Activated naive CD8-positive, alpha-beta T cell treated with anti-CD3 and anti-CD28 coated beads, Interleukin-2, amount 50 U/mL, for 24 hours (primary cell): ENCODE measurements around the gene ST3GAL2.
A peak's percentile ranks its signal among the peaks of the same experiment; 100 is the strongest.

Experiments
- ATAC-seq: fragments of 150-1000 bp; cut with Tn5 transposase; one replicate; pipeline ENCODE4 v1.10.0; 2021
- DNase-seq: peaks from one replicate; pipeline ENCODE4 v3.0.0; 2021
- H3K27ac Mint-ChIP-seq: one replicate; pipeline ENCODE4 v1.8.0; 2021; ENCODE audit warnings: mild to moderate bottlenecking, mixed read lengths
- H3K27me3 Mint-ChIP-seq: one replicate; pipeline ENCODE4 v1.8.0; 2021; ENCODE audit warnings: mixed read lengths
- H3K36me3 Mint-ChIP-seq: one replicate; pipeline ENCODE4 v1.8.0; 2021; ENCODE audit warnings: low read depth, mixed read lengths
- H3K4me1 Mint-ChIP-seq: one replicate; pipeline ENCODE4 v1.8.0; 2021; ENCODE audit warnings: mixed read lengths
- H3K4me3 Mint-ChIP-seq: one replicate; pipeline ENCODE4 v1.8.0; 2021; ENCODE audit warnings: mild to moderate bottlenecking, moderate library complexity, mixed read lengths
- H3K9me3 Mint-ChIP-seq: one replicate; pipeline ENCODE4 v1.8.0; 2021; ENCODE audit warnings: mixed read lengths

ST3GAL2 gene

DNA sequence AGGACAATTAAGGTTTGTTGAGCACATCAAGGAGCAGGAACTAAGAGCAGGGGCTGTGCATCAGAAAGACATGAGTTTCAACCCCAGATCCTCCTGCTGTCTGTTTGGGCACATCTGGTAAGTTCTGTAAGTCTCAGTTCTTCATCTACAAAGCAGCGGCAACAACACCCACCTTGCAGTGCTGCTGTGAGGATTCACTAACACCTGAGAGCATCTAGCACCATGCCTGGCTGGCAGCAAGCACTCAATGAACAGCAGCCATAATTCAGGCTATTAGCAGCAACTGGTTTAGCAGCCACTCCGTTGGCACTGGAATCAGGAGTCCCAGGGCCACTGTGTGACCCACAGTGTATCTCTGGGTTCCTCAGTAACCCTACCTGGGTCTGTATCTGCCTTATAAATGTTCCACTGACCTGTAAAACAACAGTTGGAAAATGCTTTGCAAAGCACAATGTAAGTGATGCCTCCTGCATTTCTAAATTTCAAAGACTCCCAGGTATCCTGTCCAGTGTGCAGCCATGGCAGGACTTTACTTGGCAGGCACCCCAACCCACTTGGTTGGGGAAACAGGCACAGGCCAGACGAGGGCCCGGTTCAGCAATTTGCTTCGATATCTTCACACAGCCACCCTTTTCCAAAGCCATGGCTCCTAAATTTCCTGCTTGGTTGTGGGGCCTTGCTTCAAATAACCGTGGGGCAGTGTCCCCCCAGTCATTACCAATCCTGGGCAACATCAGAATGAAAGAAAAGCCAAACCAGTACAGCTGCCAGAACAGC, 4.2 kb downstream of the ST3GAL2 start:
- no peak overlapping the region for H3K4me3 Mint-ChIP-seq
- no peaks in the 10 kb centered on the region for H3K27me3 Mint-ChIP-seq
- no peaks in the 10 kb centered on the region for H3K9me3 Mint-ChIP-seq
- H3K4me1 Mint-ChIP-seq: peaks cover 69% of the 10 kb centered on the region
- H3K36me3 Mint-ChIP-seq: peaks cover 3% of the 10 kb centered on the region
- ATAC-seq (no peak), DNase-seq (no peak)
- H3K27ac Mint-ChIP-seq: no peak overlapping the region

DNA sequence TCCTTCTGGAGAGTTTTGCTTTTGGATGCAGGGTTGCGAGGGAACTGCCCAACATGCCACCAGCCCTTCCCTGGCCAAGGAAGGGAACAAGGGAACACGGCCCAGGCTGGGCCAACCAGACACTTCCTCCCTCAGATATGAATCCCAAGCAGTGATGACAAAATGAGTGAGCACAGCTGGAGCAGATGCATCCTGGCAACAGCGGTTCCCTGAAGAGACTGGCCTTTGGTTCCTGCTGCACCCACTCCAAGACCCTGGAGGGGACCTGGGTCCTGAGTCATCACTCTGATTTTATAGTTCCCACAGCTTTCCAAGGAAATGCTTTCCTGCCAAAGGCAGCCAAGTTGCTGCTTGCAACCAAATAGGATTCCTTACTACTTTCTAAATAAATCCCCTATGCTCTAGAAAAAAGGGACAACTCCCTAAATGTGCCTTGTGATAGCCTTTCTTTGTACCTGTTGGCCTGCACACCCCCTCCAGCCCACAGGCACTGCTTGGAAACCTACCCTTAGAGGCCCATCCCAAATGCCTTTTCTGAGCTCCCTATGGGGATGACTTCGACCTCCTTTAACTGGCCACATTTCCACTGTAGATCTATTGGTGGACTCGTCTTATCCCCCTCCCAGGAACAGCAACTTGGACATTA, 5.3 kb downstream of the ST3GAL2 start:
- DNase-seq (no peak), ATAC-seq (no peak)
- Mint-ChIP-seq H3K4me1 (peaks cover 74% of the 10 kb centered on the region), H3K9me3 (no peaks in the 10 kb centered on the region), H3K27ac (no peak overlapping the region), H3K36me3 (peaks cover 5% of the 10 kb centered on the region), H3K4me3 (no peak overlapping the region), H3K27me3 (no peaks in the 10 kb centered on the region)

DNA sequence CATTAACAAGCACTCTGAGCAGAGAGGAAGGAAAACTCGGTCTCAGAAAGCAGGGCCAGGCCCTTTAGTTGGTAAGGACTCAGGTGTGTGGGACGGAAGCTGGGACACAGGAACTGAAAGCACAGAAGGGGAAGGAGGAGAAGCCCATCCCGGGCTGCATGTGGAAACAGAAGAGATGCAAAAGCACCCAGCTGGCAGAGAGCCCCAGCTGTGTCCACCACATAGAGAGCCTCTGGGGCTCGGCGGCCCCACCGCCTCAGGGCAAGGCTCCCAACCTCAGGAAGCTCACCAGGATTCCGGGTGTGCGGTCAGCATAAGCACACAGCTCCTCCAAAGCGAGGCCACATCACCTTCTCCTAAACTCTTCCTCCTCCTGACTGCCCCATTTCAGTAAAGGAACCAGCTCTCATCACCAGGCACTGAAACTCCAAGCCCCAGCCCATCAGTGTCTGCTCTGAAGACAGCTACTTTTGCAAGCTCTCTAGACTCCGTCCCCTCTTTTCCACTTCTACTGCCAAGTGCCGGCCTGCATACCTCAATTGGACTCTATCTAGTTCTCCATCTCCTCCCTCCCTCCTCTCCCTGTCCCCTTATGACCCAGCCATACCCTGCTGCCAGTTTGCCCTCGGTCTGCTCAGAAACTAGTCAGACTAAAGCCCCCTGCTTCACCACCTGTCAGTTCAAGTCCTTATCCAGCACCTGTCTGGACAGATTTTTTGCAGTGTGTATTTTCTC, 6.0 kb downstream of the ST3GAL2 start:
- ATAC-seq: no peak
- no peak for DNase-seq
- H3K4me3 Mint-ChIP-seq: no peak overlapping the region
- peaks cover 5% of the 10 kb centered on the region for H3K36me3 Mint-ChIP-seq
- no peaks in the 10 kb centered on the region for H3K9me3 Mint-ChIP-seq
- H3K27me3 Mint-ChIP-seq: no peaks in the 10 kb centered on the region
- H3K4me1 Mint-ChIP-seq: peaks cover 77% of the 10 kb centered on the region
- peak overlapping the region; percentile 33 for H3K27ac Mint-ChIP-seq

- no peak for DNase-seq
- H3K27me3 Mint-ChIP-seq: no peaks in the 10 kb centered on the region
- peaks cover 7% of the 10 kb centered on the region for H3K36me3 Mint-ChIP-seq
- H3K9me3 Mint-ChIP-seq: no peaks in the 10 kb centered on the region
- no peak for ATAC-seq
- H3K27ac Mint-ChIP-seq: peak overlapping the region; percentile 33
- peaks cover 76% of the 10 kb centered on the region for H3K4me1 Mint-ChIP-seq
- no peak overlapping the region for H3K4me3 Mint-ChIP-seq
Observed at GRCh38 chr16:70432356-70432722, 6.6 kb downstream of the ST3GAL2 start.

DNA sequence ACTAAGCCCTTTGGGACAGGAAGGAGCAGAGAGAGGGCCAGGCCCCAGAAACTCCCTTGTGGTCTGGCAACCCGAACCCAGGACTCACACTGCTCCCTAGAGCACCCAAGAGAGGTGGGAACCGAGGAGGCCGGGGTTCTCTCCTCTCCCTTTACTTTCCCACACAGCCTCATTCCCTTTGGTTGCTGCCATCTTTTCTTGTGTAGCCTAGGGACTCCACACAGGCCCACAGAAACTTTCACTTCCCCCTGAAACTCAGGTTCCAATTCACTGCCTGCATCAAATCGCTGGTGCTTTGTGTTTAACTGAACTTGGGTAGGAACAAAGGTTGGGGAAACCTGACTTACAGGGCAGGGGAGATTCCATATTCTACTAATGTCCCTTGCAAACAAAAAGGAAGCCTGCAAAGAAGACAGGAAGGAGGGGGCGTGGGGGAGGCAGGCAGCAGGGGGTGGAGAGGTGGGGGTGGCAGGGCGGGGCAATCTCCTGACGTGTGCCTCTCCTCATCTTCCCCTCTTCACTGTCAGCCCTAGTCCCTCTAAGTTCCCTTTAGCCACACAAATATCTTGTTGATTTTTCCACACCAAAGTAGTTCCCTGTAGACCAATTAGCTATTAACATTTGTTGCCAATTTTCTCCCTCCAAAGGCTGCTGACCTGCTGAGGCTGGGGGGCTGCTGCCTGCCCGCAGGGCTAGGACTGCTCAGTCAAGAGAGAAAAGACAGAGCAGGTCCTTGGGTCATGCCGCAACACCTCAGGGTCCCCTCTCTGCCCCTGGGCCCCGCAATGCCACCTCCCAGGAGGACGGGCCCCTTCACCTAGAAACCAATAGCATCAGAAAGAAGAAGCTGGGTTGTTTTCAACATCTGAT, 8.0 kb downstream of the ST3GAL2 start:
- H3K27me3 Mint-ChIP-seq: no peaks in the 10 kb centered on the region
- DNase-seq: peak; percentile 65
- H3K36me3 Mint-ChIP-seq: peaks cover 12% of the 10 kb centered on the region
- H3K4me1 Mint-ChIP-seq: peaks cover 70% of the 10 kb centered on the region
- peak overlapping the region; percentile 47 for H3K4me3 Mint-ChIP-seq
- H3K9me3 Mint-ChIP-seq: no peaks in the 10 kb centered on the region
- ATAC-seq: peak; percentile 51
- peak overlapping the region; percentile 91 for H3K27ac Mint-ChIP-seq

DNA sequence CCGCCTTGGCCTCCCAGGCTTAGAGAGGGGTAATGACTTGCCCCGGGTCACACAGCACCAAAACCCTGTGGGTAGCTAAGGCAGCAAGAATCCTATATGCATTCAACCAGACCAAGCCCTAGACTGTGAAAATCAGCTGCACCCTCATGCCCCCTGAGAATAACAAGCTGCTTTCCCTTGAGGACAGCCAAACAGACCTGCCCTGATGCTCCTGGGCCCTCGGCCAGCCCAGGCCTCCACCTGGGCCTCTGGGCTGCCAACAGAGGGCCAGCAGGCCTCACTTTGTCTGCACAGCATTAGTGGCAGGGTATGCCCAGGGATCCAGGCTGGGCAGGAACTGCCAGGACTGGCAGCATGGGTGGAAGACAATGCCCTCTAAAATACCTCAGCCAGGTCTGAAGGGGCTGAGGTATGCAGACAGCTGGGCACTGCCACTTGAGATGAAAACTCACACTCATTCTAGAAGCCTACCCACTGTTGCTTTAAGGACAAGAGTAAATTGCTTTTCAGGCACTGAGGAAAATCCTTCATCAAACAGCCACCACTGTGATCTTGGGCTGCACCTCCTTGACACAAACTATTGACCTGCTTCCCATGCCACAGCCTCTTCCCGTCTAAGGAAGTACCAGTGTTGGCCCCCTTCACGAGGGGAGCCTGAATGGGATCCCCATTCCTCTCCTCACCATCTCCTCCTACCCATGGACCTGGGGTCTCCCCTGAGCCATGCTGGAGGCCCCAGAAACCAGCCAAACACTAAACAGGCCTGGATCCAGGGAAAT, 8.8 kb downstream of the ST3GAL2 start:
- ATAC-seq (no peak), DNase-seq (no peak)
- Mint-ChIP-seq H3K27ac (peak overlapping the region; percentile 91), H3K27me3 (no peaks in the 10 kb centered on the region), H3K4me1 (peaks cover 70% of the 10 kb centered on the region), H3K4me3 (peak overlapping the region; percentile 47), H3K36me3 (peaks cover 12% of the 10 kb centered on the region), H3K9me3 (no peaks in the 10 kb centered on the region)

- no peaks in the 10 kb centered on the region for H3K27me3 Mint-ChIP-seq
- peak; percentile 80 for ATAC-seq
- peaks cover 14% of the 10 kb centered on the region for H3K36me3 Mint-ChIP-seq
- H3K27ac Mint-ChIP-seq: peak overlapping the region; percentile 66
- H3K4me1 Mint-ChIP-seq: peaks cover 66% of the 10 kb centered on the region
- H3K9me3 Mint-ChIP-seq: no peaks in the 10 kb centered on the region
- H3K4me3 Mint-ChIP-seq: peak overlapping the region; percentile 7
- DNase-seq: peak; percentile 83
Observed at GRCh38 chr16:70428178-70428998, 10.5 kb downstream of the ST3GAL2 start.

DNA sequence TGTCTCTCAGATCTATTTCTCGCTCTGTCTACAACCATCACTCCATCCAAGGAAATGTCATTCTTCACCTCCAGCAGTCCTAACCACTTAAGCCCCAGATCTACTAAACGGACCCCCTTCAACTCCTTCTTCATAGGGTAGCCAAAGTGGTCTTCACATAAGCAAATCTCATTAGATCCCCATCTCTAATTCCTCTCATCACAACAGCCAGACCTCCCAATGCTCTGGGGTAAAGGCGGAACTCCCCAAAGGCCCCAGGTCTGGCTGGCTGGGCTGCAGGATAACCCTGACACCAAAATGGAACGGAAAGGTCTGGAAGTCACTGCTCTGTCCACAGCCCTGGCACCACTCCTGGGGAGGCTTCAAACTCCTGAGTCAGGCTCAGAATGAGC, 11.1 kb downstream of the ST3GAL2 start:
- Mint-ChIP-seq H3K9me3 (no peaks in the 10 kb centered on the region), H3K27ac (peak overlapping the region; percentile 66), H3K4me1 (peaks cover 62% of the 10 kb centered on the region), H3K4me3 (peak overlapping the region; percentile 1), H3K36me3 (peaks cover 14% of the 10 kb centered on the region), H3K27me3 (no peaks in the 10 kb centered on the region)
- DNase-seq (no peak), ATAC-seq (no peak)

GRCh38 chr16:70422543-70422942, 16.4 kb downstream of the ST3GAL2 start:
- ATAC-seq (no peak), DNase-seq (no peak)
- Mint-ChIP-seq H3K4me1 (peaks cover 57% of the 10 kb centered on the region), H3K27ac (peak overlapping the region; percentile 65), H3K36me3 (peaks cover 13% of the 10 kb centered on the region), H3K4me3 (no peak overlapping the region), H3K27me3 (no peaks in the 10 kb centered on the region), H3K9me3 (no peaks in the 10 kb centered on the region)

DNA sequence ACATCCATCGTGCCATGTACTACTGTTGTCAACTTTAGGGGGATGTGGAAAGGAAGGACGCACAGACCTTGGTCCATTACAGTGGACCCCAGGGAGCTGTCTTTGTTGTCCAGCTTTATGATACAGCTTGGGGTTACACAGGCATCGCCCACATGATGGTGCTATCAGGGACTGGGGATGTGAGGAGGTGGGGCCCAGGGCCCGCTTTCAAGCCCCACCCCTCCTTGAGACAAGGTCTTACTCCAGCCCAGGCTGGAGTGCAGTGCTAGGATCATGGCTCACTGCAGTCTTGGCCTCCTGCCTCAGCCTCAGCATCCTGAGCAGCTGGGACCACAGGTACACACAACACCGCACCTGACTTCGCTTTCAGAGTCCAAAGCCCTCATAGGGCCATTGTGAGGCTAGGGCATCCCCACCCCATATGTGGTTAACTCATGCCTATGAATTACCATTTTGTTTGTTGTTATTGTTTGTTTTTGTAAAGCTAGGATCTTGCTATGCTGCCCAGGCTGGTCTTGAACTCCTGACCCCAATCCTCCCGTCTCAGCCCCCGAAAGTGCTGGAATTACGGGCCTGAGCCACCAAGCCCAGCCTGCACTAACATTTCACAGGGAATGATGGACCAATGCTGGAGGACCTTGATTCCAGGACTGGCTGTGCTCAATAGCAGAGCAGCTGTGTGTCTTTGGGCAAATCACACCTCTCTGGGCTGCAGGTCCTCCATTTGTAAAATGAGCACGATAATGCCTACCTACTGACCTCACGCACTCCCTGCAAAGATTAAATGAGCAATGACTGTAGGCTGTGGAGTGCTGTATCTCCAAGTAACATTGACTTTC, 17.2 kb downstream of the ST3GAL2 start:
- DNase-seq (no peak), ATAC-seq (no peak)
- no peak overlapping the region for H3K4me3 Mint-ChIP-seq
- H3K27me3 Mint-ChIP-seq: no peaks in the 10 kb centered on the region
- H3K9me3 Mint-ChIP-seq: no peaks in the 10 kb centered on the region
- H3K4me1 Mint-ChIP-seq: peaks cover 58% of the 10 kb centered on the region
- no peak overlapping the region for H3K27ac Mint-ChIP-seq
- peaks cover 7% of the 10 kb centered on the region for H3K36me3 Mint-ChIP-seq

GRCh38 chr16:70421014-70421413, 17.9 kb downstream of the ST3GAL2 start:
- Mint-ChIP-seq H3K27me3 (no peaks in the 10 kb centered on the region), H3K27ac (no peak overlapping the region), H3K36me3 (peaks cover 7% of the 10 kb centered on the region), H3K4me1 (peaks cover 65% of the 10 kb centered on the region), H3K9me3 (no peaks in the 10 kb centered on the region), H3K4me3 (no peak overlapping the region)
- DNase-seq (no peak), ATAC-seq (no peak)
